ENCODE data around the gene KDM4C. TPM values are rescaled to one million over a fixed set of nuclear protein-coding genes. Genes with fewer than 3 reads are reported as not detected.

The KDM4C gene
- total RNA-seq, 1 experiment from 2014 or later, result 61.1 TPM

- Histone ChIP-seq H3K4me3 (ENCODE audit: low read length) (no peak overlapping the region), H3K4me1 (ENCODE audit: low read length) (no peaks in the 10 kb centered on the region), H3K9me3 (ENCODE audit: low read length) (no peaks in the 10 kb centered on the region), H3K27ac (ENCODE audit: low read length) (no peak overlapping the region), H4K20me1 (ENCODE audit: insufficient read depth, low read depth, low read length) (no peaks in the 10 kb centered on the region), H3K4me2 (ENCODE audit: low read depth, low read length, poor library complexity, severe bottlenecking) (no peak overlapping the region), H3K9ac (ENCODE audit: low read length) (no peak overlapping the region), H3K27me3 (ENCODE audit: low read length) (no peaks in the 10 kb centered on the region), H3K36me3 (ENCODE audit: insufficient read depth, low read length) (no peaks in the 10 kb centered on the region), H2AFZ (ENCODE audit: low read length) (no peak overlapping the region), H3K9me2 (replicated peaks; ENCODE audit: insufficient read depth, low read length) (no peaks in the 10 kb centered on the region; the same call in 1 of the 2 replicates), H3K79me2 (ENCODE audit: low read length) (no peaks in the 10 kb centered on the region)
- no peak for DNase-seq
These were observed 372.6 kb downstream of the KDM4C start for GRCh38 chr9:7130266-7130820.

DNA sequence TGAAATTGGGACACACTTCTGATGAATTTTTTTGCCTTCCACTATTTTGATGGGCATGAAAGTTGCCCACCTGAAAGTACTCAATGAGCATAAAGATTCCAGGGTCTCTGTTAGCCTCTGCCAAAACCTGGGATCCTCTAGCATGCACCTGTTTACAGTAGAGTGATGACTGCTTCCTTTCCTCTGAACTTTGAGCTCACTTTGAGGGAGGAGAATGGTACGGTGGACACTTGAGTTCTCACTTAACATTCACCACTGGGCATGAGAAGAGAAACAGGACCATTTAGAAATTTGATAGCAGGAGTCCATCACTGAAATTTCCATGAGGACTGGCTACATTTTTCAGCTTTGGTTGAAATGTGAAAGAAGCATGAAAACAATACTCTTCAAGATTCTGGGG, 374.8 kb downstream of the KDM4C start:
- H3K9me2 ChIP-seq (replicated peaks; ENCODE audit: insufficient read depth, low read length), result no peaks in the 10 kb centered on the region
- no peak overlapping the region for H3K27ac ChIP-seq (ENCODE audit: low read length)
- no peak overlapping the region for H3K4me3 ChIP-seq (ENCODE audit: low read length)
- H4K20me1 ChIP-seq (ENCODE audit: insufficient read depth, low read depth, low read length), result no peaks in the 10 kb centered on the region
- H3K79me2 ChIP-seq (ENCODE audit: low read length), result no peaks in the 10 kb centered on the region
- H3K27me3 ChIP-seq (ENCODE audit: low read length), result no peaks in the 10 kb centered on the region
- no peak overlapping the region for H2AFZ ChIP-seq (ENCODE audit: low read length)
- no peaks in the 10 kb centered on the region for H3K36me3 ChIP-seq (ENCODE audit: insufficient read depth, low read length)
- H3K9ac ChIP-seq (ENCODE audit: low read length), result no peak overlapping the region
- DNase-seq, result no peak
- no peaks in the 10 kb centered on the region for H3K9me3 ChIP-seq (ENCODE audit: low read length)
- H3K4me1 ChIP-seq (ENCODE audit: low read length), result no peaks in the 10 kb centered on the region
- H3K4me2 ChIP-seq (ENCODE audit: low read depth, low read length, poor library complexity, severe bottlenecking), result no peak overlapping the region

GRCh38 chr9:7135735-7136134, 378.0 kb downstream of the KDM4C start:
- H3K27me3 ChIP-seq (ENCODE audit: low read length), result no peaks in the 10 kb centered on the region
- H3K4me3 ChIP-seq (ENCODE audit: low read length), result no peak overlapping the region
- H3K9ac ChIP-seq (ENCODE audit: low read length), result no peak overlapping the region
- H3K4me2 ChIP-seq (ENCODE audit: low read depth, low read length, poor library complexity, severe bottlenecking), result no peak overlapping the region
- H3K36me3 ChIP-seq (ENCODE audit: insufficient read depth, low read length), result no peaks in the 10 kb centered on the region
- H3K27ac ChIP-seq (ENCODE audit: low read length), result no peak overlapping the region
- H3K9me3 ChIP-seq (ENCODE audit: low read length), result no peaks in the 10 kb centered on the region
- no peaks in the 10 kb centered on the region for H3K4me1 ChIP-seq (ENCODE audit: low read length)
- no peaks in the 10 kb centered on the region for H3K9me2 ChIP-seq (replicated peaks; ENCODE audit: insufficient read depth, low read length)
- DNase-seq, result no peak
- no peak overlapping the region for H2AFZ ChIP-seq (ENCODE audit: low read length)
- H3K79me2 ChIP-seq (ENCODE audit: low read length), result no peaks in the 10 kb centered on the region
- H4K20me1 ChIP-seq (ENCODE audit: insufficient read depth, low read depth, low read length), result no peaks in the 10 kb centered on the region

DNA sequence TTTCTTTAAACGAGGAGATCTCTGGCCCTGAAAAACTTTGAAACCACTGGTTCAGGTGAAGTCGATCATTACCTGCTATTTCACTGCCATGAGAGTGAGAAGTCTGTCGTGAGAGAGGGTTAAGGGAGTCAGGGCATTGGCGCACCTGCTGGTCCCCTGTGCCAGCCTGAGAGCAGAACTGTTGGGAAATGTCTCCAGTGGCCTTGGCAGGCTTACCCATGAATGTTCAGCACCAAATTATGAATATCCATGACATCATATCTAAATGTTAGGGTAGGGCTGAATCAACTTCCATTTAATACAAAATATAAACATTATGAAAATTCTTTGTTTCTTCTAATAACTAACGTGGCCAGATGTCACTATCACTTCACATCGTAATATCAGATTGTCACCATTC, 379.3 kb downstream of the KDM4C start:
- H3K9me2 ChIP-seq (replicated peaks; ENCODE audit: insufficient read depth, low read length), result no peaks in the 10 kb centered on the region
- no peak for DNase-seq
- H3K27ac ChIP-seq (ENCODE audit: low read length), result no peak overlapping the region
- H4K20me1 ChIP-seq (ENCODE audit: insufficient read depth, low read depth, low read length), result no peaks in the 10 kb centered on the region
- H3K9ac ChIP-seq (ENCODE audit: low read length), result no peak overlapping the region
- H3K4me3 ChIP-seq (ENCODE audit: low read length), result no peak overlapping the region
- H2AFZ ChIP-seq (ENCODE audit: low read length), result no peak overlapping the region
- no peak overlapping the region for H3K4me2 ChIP-seq (ENCODE audit: low read depth, low read length, poor library complexity, severe bottlenecking)
- no peaks in the 10 kb centered on the region for H3K79me2 ChIP-seq (ENCODE audit: low read length)
- no peaks in the 10 kb centered on the region for H3K27me3 ChIP-seq (ENCODE audit: low read length)
- no peaks in the 10 kb centered on the region for H3K9me3 ChIP-seq (ENCODE audit: low read length)
- no peaks in the 10 kb centered on the region for H3K36me3 ChIP-seq (ENCODE audit: insufficient read depth, low read length)
- no peaks in the 10 kb centered on the region for H3K4me1 ChIP-seq (ENCODE audit: low read length)

DNA sequence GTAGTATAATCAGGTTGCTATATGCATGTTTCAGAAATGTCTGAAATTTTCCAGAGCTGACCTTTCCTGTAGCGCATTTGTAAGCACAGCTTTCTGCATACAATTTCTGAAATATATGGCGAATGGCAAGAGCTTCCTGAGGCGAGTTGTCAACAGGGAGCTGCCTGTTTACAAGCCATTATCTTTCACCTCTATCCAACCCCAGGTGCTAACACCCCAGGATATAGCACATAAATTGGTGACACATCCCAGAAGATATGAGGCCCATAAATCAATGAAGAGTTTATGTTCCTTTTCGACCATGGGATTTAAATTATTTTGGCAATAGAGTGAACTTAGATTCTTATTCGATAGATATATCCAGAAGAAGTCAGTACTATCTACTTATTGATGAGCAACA, 379.8 kb downstream of the KDM4C start:
- no peak overlapping the region for H3K27ac ChIP-seq (ENCODE audit: low read length)
- H3K79me2 ChIP-seq (ENCODE audit: low read length), result no peaks in the 10 kb centered on the region
- no peaks in the 10 kb centered on the region for H3K27me3 ChIP-seq (ENCODE audit: low read length)
- no peaks in the 10 kb centered on the region for H4K20me1 ChIP-seq (ENCODE audit: insufficient read depth, low read depth, low read length)
- H3K4me3 ChIP-seq (ENCODE audit: low read length), result no peak overlapping the region
- H2AFZ ChIP-seq (ENCODE audit: low read length), result no peak overlapping the region
- H3K36me3 ChIP-seq (ENCODE audit: insufficient read depth, low read length), result no peaks in the 10 kb centered on the region
- no peaks in the 10 kb centered on the region for H3K9me3 ChIP-seq (ENCODE audit: low read length)
- H3K4me1 ChIP-seq (ENCODE audit: low read length), result no peaks in the 10 kb centered on the region
- no peak for DNase-seq
- H3K9ac ChIP-seq (ENCODE audit: low read length), result no peak overlapping the region
- no peak overlapping the region for H3K4me2 ChIP-seq (ENCODE audit: low read depth, low read length, poor library complexity, severe bottlenecking)
- no peaks in the 10 kb centered on the region for H3K9me2 ChIP-seq (replicated peaks; ENCODE audit: insufficient read depth, low read length)

- H3K9me2 ChIP-seq (replicated peaks; ENCODE audit: insufficient read depth, low read length), result no peaks in the 10 kb centered on the region
- no peak overlapping the region for H3K4me3 ChIP-seq (ENCODE audit: low read length)
- no peak overlapping the region for H3K9ac ChIP-seq (ENCODE audit: low read length)
- no peak overlapping the region for H3K27ac ChIP-seq (ENCODE audit: low read length)
- no peak overlapping the region for H3K4me2 ChIP-seq (ENCODE audit: low read depth, low read length, poor library complexity, severe bottlenecking)
- no peaks in the 10 kb centered on the region for H4K20me1 ChIP-seq (ENCODE audit: insufficient read depth, low read depth, low read length)
- no peaks in the 10 kb centered on the region for H3K36me3 ChIP-seq (ENCODE audit: insufficient read depth, low read length)
- H3K79me2 ChIP-seq (ENCODE audit: low read length), result no peaks in the 10 kb centered on the region
- H3K27me3 ChIP-seq (ENCODE audit: low read length), result no peaks in the 10 kb centered on the region
- no peak overlapping the region for H2AFZ ChIP-seq (ENCODE audit: low read length)
- no peaks in the 10 kb centered on the region for H3K4me1 ChIP-seq (ENCODE audit: low read length)
- no peak for DNase-seq
- H3K9me3 ChIP-seq (ENCODE audit: low read length), result no peaks in the 10 kb centered on the region
These were observed 382.1 kb downstream of the KDM4C start for GRCh38 chr9:7139886-7140285.

GRCh38 chr9:7140401-7140800, 382.6 kb downstream of the KDM4C start:
- Histone ChIP-seq H3K9me2 (replicated peaks; ENCODE audit: insufficient read depth, low read length) (no peaks in the 10 kb centered on the region), H4K20me1 (ENCODE audit: insufficient read depth, low read depth, low read length) (no peaks in the 10 kb centered on the region), H3K4me2 (ENCODE audit: low read depth, low read length, poor library complexity, severe bottlenecking) (no peak overlapping the region), H3K36me3 (ENCODE audit: insufficient read depth, low read length) (no peaks in the 10 kb centered on the region), H3K27ac (ENCODE audit: low read length) (no peak overlapping the region), H3K4me1 (ENCODE audit: low read length) (no peaks in the 10 kb centered on the region), H3K9ac (ENCODE audit: low read length) (no peak overlapping the region), H3K79me2 (ENCODE audit: low read length) (no peaks in the 10 kb centered on the region), H3K4me3 (ENCODE audit: low read length) (no peak overlapping the region), H3K27me3 (ENCODE audit: low read length) (no peaks in the 10 kb centered on the region), H3K9me3 (ENCODE audit: low read length) (no peaks in the 10 kb centered on the region), H2AFZ (ENCODE audit: low read length) (no peak overlapping the region)
- DNase-seq, result no peak

- no peaks in the 10 kb centered on the region for H3K9me2 ChIP-seq (replicated peaks; ENCODE audit: insufficient read depth, low read length)
- no peaks in the 10 kb centered on the region for H3K36me3 ChIP-seq (ENCODE audit: insufficient read depth, low read length)
- no peak overlapping the region for H2AFZ ChIP-seq (ENCODE audit: low read length)
- H3K9ac ChIP-seq (ENCODE audit: low read length), result no peak overlapping the region
- H3K4me2 ChIP-seq (ENCODE audit: low read depth, low read length, poor library complexity, severe bottlenecking), result no peak overlapping the region
- no peaks in the 10 kb centered on the region for H4K20me1 ChIP-seq (ENCODE audit: insufficient read depth, low read depth, low read length)
- H3K4me3 ChIP-seq (ENCODE audit: low read length), result no peak overlapping the region
- H3K27ac ChIP-seq (ENCODE audit: low read length), result no peak overlapping the region
- no peaks in the 10 kb centered on the region for H3K9me3 ChIP-seq (ENCODE audit: low read length)
- no peak for DNase-seq
- H3K79me2 ChIP-seq (ENCODE audit: low read length), result no peaks in the 10 kb centered on the region
- H3K27me3 ChIP-seq (ENCODE audit: low read length), result no peaks in the 10 kb centered on the region
- no peaks in the 10 kb centered on the region for H3K4me1 ChIP-seq (ENCODE audit: low read length)
These were observed 385.9 kb downstream of the KDM4C start for GRCh38 chr9:7143645-7144200.

Measured in Karpas-422 (cell line).